ENCODE results near the gene PKMYT1.

GRCh38 chr16:2928796-2929195 lies 51.5 kb downstream of the PKMYT1 start:
- TF ChIP-seq REST (IDR thresholded peaks at IDR 0.05) (no peak), HMGXB4 (CRISPR knock-in tag; IDR thresholded peaks at IDR 0.05; ENCODE audit: borderline replicate concordance) (no peak), ATOH8 (CRISPR knock-in tag; IDR thresholded peaks at IDR 0.05; ENCODE audit: low read depth) (no peak), JUNB (IDR thresholded peaks at IDR 0.05) (no peak), RFX5 (IDR thresholded peaks at IDR 0.05) (no peak), JUN (IDR thresholded peaks at IDR 0.05) (no peak), RAD21 (conservative IDR thresholded peaks at IDR 0.05 in 1 of 2, IDR thresholded peaks at IDR 0.05 in 1 of 2) (no peak), ESRRA (IDR thresholded peaks at IDR 0.05; ENCODE audit: borderline replicate concordance, low read length) (no peak), BHLHE40 (IDR thresholded peaks at IDR 0.05; ENCODE audit: low read depth, low read length) (no peak), POLR2A (IDR thresholded peaks at IDR 0.05; ENCODE audit: low read length) (no peak), HDAC2 (IDR thresholded peaks at IDR 0.05) (no peak)
- TF ChIP-seq, protein P1, sequence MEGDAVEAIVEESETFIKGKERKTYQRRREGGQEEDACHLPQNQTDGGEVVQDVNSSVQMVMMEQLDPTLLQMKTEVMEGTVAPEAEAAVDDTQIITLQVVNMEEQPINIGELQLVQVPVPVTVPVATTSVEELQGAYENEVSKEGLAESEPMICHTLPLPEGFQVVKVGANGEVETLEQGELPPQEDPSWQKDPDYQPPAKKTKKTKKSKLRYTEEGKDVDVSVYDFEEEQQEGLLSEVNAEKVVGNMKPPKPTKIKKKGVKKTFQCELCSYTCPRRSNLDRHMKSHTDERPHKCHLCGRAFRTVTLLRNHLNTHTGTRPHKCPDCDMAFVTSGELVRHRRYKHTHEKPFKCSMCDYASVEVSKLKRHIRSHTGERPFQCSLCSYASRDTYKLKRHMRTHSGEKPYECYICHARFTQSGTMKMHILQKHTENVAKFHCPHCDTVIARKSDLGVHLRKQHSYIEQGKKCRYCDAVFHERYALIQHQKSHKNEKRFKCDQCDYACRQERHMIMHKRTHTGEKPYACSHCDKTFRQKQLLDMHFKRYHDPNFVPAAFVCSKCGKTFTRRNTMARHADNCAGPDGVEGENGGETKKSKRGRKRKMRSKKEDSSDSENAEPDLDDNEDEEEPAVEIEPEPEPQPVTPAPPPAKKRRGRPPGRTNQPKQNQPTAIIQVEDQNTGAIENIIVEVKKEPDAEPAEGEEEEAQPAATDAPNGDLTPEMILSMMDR (IDR thresholded peaks at IDR 0.05) = no peak
- TF ChIP-seq, protein P2, sequence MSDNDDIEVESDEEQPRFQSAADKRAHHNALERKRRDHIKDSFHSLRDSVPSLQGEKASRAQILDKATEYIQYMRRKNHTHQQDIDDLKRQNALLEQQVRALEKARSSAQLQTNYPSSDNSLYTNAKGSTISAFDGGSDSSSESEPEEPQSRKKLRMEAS (IDR thresholded peaks at IDR 0.05) = no peak
- TF ChIP-seq, protein P3, sequence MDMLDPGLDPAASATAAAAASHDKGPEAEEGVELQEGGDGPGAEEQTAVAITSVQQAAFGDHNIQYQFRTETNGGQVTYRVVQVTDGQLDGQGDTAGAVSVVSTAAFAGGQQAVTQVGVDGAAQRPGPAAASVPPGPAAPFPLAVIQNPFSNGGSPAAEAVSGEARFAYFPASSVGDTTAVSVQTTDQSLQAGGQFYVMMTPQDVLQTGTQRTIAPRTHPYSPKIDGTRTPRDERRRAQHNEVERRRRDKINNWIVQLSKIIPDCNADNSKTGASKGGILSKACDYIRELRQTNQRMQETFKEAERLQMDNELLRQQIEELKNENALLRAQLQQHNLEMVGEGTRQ (IDR thresholded peaks at IDR 0.05) = no peak

All from A549 (cell line).